Measurements from ENCODE around the gene TAOK2.

Gene TAOK2

DNA sequence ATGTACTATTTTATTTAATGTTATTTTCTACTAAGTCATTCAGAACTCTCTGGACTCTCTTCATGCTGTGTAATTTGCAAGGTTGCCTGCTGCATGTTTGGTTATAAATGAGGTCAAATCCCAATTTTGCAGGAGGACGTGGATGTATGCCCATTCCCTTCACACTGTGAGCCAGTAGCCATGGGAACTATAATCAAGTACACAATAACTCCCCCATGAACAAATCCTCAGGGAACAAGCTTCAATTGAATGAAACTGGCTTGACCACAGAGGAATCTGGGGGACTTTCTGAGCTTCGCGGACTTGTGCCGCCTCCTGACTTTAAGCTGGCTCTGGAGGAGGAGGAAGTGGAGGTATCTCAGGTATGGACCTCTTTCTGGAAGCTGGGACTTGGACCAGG is 33.0 kb upstream of the TAOK2 start:
- in situ Hi-C loops (cut with MboI; ENCODE audit: low sequenced_read_pairs, unreplicated experiment) = no loop called here
- TF ChIP-seq, protein P1, sequence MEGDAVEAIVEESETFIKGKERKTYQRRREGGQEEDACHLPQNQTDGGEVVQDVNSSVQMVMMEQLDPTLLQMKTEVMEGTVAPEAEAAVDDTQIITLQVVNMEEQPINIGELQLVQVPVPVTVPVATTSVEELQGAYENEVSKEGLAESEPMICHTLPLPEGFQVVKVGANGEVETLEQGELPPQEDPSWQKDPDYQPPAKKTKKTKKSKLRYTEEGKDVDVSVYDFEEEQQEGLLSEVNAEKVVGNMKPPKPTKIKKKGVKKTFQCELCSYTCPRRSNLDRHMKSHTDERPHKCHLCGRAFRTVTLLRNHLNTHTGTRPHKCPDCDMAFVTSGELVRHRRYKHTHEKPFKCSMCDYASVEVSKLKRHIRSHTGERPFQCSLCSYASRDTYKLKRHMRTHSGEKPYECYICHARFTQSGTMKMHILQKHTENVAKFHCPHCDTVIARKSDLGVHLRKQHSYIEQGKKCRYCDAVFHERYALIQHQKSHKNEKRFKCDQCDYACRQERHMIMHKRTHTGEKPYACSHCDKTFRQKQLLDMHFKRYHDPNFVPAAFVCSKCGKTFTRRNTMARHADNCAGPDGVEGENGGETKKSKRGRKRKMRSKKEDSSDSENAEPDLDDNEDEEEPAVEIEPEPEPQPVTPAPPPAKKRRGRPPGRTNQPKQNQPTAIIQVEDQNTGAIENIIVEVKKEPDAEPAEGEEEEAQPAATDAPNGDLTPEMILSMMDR (IDR thresholded peaks at IDR 0.05; ENCODE audit: borderline replicate concordance, control extremely low read depth, extremely low read depth, insufficient read depth, missing control alignments) = no peak
- no peak for DNase-seq (ENCODE audit: low spot score)

DNA sequence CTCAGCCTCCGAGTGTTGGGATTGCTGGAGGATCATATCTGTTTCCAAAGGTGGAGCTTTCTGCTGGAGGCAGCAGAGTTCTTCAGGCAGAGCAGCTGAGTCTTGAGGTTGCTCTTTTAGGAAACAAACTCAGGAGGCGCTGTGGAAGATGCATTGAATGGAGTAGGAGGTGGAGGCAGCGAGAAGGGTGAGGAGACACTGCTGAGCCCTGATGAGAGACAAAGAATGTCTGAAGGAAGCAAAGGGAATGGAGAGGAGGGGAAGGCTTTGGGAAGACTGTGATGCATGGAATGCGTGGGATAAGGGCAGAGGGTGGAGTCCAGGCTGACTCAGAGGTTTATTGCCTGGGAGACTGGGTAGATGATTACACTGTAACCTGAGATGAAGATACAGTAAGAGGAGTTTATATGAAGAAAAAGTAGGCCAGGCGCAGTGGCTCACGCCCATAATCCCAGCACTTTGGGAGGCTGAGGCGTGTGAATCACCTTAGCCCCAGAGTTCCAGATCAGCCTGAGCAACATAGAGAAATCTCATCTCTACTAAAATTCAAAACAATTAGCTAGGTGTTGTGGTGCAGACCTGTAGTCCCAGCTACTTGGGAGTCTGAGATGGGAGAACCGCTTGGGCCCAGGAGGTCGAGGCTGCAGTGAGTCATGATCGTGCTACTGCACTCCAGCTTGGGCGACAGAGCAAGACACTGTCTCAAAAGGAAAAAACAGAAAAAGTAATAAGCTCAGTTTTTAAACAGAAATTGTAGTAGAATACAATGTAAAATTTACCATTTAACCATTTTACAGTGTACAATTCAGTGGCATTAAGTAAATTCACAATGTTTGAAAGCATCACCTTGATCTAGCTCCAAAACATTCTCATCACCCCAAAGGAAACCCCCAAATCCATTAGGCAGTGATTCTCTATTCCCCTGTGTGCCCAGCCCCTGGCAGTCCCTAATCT is 29.5 kb upstream of the TAOK2 start:
- in situ Hi-C loops (cut with MboI; ENCODE audit: low sequenced_read_pairs, unreplicated experiment) = no loop called here
- no peak for DNase-seq (ENCODE audit: low spot score)
- TF ChIP-seq, protein P1 (IDR thresholded peaks at IDR 0.05; ENCODE audit: borderline replicate concordance, control extremely low read depth, extremely low read depth, insufficient read depth, missing control alignments) = no peak

DNA sequence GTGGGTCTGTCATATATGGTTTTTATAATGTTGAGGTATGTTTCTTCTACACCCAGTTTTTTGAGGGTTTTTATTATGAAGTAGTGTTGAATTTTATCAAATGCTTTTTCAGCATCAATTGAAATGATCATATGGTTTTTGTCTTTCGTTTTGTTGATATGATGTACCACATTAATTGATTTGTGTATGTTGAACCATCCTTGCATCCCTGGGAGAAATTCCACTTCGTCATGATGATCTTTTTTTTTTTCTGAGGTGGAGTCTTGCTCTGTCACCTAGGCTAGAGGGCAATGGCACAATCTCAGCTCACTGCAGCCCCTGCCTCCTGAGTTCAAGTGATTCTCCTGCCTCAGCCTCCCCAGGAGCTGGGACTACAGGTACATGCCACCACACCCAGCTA is 25.8 kb upstream of the TAOK2 start:
- TF ChIP-seq, protein P1 (IDR thresholded peaks at IDR 0.05; ENCODE audit: borderline replicate concordance, control extremely low read depth, extremely low read depth, insufficient read depth, missing control alignments) = no peak
- in situ Hi-C loops (cut with MboI; ENCODE audit: low sequenced_read_pairs, unreplicated experiment) = no loop called here
- no peak for DNase-seq (ENCODE audit: low spot score)

DNA sequence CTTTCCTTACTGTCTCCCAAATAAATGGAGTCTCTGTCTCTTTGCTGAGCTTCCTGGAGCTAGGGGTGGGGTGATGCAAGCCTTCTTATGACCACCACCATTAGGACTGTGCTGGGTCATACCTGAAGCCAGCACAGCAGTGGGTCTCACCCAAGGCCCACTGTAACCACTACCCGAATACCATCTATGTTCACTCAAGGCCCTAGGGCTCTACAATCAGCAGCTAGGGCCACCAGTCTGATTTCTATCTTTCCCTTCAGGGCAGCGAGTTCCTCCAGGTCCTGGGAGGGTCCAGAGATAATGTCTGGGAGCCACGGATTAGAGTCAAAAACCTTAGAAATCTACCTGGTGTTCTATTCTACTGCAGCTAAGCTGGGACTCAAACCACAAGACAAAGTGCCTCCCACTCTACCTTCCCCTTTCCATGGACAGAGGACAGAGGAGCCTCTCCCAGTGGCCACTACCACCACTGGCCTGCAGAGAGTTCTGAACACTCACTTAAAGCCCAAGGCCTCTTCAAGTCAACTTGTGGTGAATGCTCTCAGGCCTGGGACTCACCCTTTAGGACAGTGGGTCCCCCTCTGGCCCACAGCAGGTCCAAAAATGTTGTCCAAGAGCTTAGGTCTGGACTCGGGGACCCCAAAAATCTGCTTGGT is 22.7 kb upstream of the TAOK2 start:
- TF ChIP-seq, protein P1 (IDR thresholded peaks at IDR 0.05; ENCODE audit: borderline replicate concordance, control extremely low read depth, extremely low read depth, insufficient read depth, missing control alignments) = no peak
- in situ Hi-C loops (cut with MboI; ENCODE audit: low sequenced_read_pairs, unreplicated experiment) = no loop called here
- DNase-seq (ENCODE audit: low spot score) = no peak

DNA sequence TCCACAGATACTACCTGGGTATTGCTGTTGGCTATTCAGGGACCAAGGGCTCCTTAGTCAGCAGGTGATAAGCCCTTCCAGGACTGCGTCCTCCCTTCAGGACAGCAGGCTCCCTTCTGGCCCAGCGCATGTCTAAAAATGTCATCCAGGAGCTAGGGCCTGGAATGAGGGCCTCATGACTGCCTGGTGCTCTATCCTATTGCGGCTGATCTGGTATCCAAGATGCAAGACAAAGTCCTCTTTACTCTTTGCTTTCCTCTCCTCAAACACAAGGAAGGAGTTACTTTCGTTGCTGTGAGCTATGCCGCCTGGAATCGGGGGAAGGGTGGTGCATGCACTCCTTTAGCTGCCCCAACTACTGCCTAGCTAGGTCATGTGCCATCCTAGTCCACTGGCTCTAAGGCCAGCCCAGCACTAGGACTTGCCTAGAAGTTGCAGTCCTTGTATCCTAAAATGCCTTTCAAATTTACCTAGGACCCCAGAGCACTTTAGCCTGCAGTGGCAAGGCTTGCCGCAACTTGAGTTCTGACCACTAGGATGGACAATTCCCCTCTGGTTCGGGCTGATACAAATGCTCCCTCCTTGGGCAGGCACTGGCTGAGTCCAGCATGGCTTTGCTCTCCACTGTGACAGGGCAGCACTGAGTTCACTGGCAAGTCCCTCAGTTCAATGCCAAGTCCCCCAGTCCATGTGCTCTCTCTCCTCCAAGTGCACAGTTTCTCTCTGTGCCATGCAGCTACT is 21.9 kb upstream of the TAOK2 start:
- TF ChIP-seq, protein P1 (IDR thresholded peaks at IDR 0.05; ENCODE audit: borderline replicate concordance, control extremely low read depth, extremely low read depth, insufficient read depth, missing control alignments) = no peak
- DNase-seq (ENCODE audit: low spot score) = no peak
- in situ Hi-C loops (cut with MboI; ENCODE audit: low sequenced_read_pairs, unreplicated experiment) = no loop called here

DNA sequence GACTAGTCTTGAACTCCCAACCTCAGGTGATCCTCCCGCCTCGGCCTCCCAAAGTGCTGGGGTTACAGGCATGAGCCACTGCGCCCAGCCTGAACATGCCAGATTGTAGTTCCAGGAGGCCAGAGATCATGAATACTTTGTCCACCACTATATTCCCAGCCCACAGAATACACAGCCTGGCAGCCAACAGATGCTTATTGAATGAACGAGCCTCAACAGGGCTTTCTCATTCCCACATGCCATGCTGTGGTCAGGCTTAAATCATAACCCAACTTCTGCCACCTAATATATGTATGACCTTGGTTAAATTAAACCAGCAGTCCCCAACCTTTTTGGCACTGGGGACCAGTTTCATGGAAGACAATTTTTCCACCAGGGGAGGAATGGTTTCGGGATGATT is 14.9 kb upstream of the TAOK2 start:
- TF ChIP-seq, protein P1 (IDR thresholded peaks at IDR 0.05; ENCODE audit: borderline replicate concordance, control extremely low read depth, extremely low read depth, insufficient read depth, missing control alignments) = no peak
- no peak for DNase-seq (ENCODE audit: low spot score)
- in situ Hi-C loops (cut with MboI; ENCODE audit: low sequenced_read_pairs, unreplicated experiment) = no loop called here

Measured in GM13976 (cell line).